ENCODE measurements around the gene GBP3. TPM values are rescaled to one million over a fixed set of nuclear protein-coding genes. Genes with fewer than 3 reads are reported as not detected.

GBP3 gene
- total RNA-seq, 4 donors from 2014 or later: 11.5 to 45.4 (median 26.3) TPM

DNA sequence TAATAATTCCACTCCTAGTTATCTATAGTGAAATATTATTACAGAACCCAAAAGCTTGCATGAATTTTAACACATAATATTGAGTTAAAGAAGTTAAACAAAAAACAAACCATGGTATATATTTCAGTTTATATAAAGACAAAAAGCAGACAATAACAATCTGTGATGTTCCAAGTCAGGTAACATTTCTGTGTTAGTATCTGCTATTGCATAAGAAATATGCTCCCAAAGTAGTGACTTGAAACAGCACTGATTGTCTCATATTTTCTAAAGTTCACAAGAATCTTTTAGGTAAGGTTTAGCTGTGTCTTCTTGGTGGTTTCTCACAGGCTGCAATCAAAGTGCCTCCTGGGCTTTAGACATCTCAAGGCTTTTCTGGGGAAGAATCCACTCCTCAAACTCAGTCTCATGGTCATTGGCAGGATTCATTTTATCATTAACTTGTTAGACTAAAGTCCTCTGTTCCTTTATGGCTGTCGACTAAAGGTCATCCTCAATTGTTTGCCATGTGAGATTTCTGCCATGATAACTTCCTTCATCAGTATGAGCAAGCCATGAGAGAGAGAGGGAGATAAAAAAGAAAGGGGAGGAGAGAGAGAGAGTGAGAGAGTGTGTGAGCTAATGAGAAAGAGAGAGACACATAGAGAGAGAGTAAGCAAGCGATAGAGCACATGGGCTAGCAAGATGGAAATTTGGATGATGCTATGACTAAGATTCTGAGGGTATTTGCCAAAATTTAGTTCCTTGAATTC, 22.5 kb upstream of the GBP3 start:
- ATAC-seq (ENCODE audit: low FRiP score) (no peak), DNase-seq (ENCODE audit: low spot score) (no peak)
- TF ChIP-seq, protein P1, sequence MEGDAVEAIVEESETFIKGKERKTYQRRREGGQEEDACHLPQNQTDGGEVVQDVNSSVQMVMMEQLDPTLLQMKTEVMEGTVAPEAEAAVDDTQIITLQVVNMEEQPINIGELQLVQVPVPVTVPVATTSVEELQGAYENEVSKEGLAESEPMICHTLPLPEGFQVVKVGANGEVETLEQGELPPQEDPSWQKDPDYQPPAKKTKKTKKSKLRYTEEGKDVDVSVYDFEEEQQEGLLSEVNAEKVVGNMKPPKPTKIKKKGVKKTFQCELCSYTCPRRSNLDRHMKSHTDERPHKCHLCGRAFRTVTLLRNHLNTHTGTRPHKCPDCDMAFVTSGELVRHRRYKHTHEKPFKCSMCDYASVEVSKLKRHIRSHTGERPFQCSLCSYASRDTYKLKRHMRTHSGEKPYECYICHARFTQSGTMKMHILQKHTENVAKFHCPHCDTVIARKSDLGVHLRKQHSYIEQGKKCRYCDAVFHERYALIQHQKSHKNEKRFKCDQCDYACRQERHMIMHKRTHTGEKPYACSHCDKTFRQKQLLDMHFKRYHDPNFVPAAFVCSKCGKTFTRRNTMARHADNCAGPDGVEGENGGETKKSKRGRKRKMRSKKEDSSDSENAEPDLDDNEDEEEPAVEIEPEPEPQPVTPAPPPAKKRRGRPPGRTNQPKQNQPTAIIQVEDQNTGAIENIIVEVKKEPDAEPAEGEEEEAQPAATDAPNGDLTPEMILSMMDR (IDR thresholded peaks at IDR 0.05): no peak

GRCh38 chr1:89043940-89044339, 21.3 kb upstream of the GBP3 start:
- DNase-seq (ENCODE audit: low spot score): no peak
- ATAC-seq (ENCODE audit: low FRiP score): no peak
- TF ChIP-seq, protein P1 (IDR thresholded peaks at IDR 0.05): no peak

- ATAC-seq (ENCODE audit: low FRiP score) (no peak), DNase-seq (ENCODE audit: low spot score) (no peak)
- TF ChIP-seq, protein P1 (IDR thresholded peaks at IDR 0.05): no peak
Measured at GRCh38 chr1:89042491-89042890, 19.8 kb upstream of the GBP3 start.

DNA sequence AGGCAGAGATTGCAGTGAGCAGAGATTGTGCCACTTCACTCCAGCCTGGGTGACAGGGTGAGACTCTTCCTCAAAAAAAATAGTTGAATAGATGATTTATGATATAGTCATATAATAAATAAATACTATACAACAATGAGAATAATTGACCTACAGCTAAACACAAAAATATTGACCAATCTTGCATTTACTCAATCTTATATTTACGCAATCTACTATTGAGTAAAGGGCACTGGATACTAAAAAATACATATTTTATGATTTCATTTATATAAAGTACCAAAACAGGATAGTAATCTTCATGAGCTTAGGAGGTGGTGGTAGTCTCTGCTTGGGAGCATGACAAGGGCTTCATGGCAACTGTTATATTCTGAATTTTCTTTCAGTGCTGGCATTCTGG, 19.1 kb upstream of the GBP3 start:
- ATAC-seq (ENCODE audit: low FRiP score) (no peak), DNase-seq (ENCODE audit: low spot score) (no peak)
- TF ChIP-seq, protein P1 (IDR thresholded peaks at IDR 0.05): no peak

- TF ChIP-seq, protein P1 (IDR thresholded peaks at IDR 0.05): no peak
- no peak for ATAC-seq (ENCODE audit: low FRiP score)
- no peak for DNase-seq (ENCODE audit: low spot score)
Measured at GRCh38 chr1:89041119-89041641, 18.5 kb upstream of the GBP3 start.

- TF ChIP-seq, protein P1 (IDR thresholded peaks at IDR 0.05): no peak
- DNase-seq (ENCODE audit: low spot score): no peak
Measured at GRCh38 chr1:89040315-89040626, 17.6 kb upstream of the GBP3 start.

DNA sequence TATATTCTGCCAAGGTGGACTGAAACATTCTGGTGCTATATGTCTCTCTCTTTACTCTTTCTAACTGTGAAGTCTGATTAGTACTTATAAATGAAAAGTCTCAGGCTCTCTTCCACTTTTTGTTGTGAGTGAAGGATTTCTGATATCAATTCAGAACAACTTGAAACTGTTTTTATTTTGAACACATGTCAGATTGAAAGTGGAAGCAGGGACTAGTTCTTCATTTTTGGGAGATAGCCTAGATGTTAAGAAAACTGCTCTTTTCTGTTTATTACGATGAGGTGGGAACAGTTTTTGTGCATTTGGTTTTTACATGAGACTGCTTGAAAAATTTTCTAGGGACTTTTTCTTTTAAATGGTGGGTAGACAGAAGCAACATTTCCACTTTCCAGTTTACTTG, 14.5 kb upstream of the GBP3 start:
- no peak for ATAC-seq (ENCODE audit: low FRiP score)
- TF ChIP-seq, protein P1 (IDR thresholded peaks at IDR 0.05): no peak
- DNase-seq (ENCODE audit: low spot score): no peak

More at GRCh38 chr1:89040315-89040626, 17.6 kb upstream of the GBP3 start:
- no peak for ATAC-seq (ENCODE audit: low FRiP score)

All from omental fat pad (tissue), 4 donors.